GM23248 (cell line): ENCODE results near the gene MRTFA.

Experiments
- EZH2 ChIP-seq: fragments of 200-600 bp; sonication (generic); IDR thresholded peaks from 2 replicates; pipeline ENCODE4 v1.6.1; 2018; ENCODE audit warnings: antibody characterized with exemption, mild to moderate bottlenecking; ENCODE audit not compliant: insufficient read depth, poor library complexity, severe bottlenecking
- EZH2phosphoT487 ChIP-seq: fragments of 200-600 bp; sonication (generic); IDR thresholded peaks from 2 replicates; pipeline ENCODE4 v1.6.1; 2018; ENCODE audit warnings: antibody characterized with exemption, moderate library complexity, mild to moderate bottlenecking, low read depth; ENCODE audit not compliant: insufficient read depth

GRCh38 chr22:40628354-40629042 is 8.0 kb downstream of the MRTFA start:
- no peak for TF ChIP-seq EZH2phosphoT487
- TF ChIP-seq EZH2: no peak
